ENCODE measurements around the gene APBA1. TPM values are rescaled to one million over a fixed set of nuclear protein-coding genes. Genes with fewer than 3 reads are reported as not detected.
"Not testable (repeated sequence)": the region's sequence is repeated elsewhere in the genome, so short reads cannot be mapped to it uniquely, and the experiment has no call there.

APBA1 gene
- total RNA-seq, 1 experiment from 2014 or later = 11.0 TPM

GRCh38 chr9:69453746-69454145 is 218.4 kb downstream of the APBA1 start:
- no peaks in the 10 kb centered on the region for H3K4me1 ChIP-seq (replicated peaks)
- H3K27me3 ChIP-seq (replicated peaks) = no peaks in the 10 kb centered on the region
- H3K36me3 ChIP-seq = no peaks in the 10 kb centered on the region
- no peak overlapping the region for H3K4me3 ChIP-seq
- H3K9me3 ChIP-seq (replicated peaks) = no peaks in the 10 kb centered on the region
- DNase-seq (ENCODE audit: low read depth in 1 of 2, low spot score in 2 of 2) = no peak
- no peak overlapping the region for H3K27ac ChIP-seq

DNA sequence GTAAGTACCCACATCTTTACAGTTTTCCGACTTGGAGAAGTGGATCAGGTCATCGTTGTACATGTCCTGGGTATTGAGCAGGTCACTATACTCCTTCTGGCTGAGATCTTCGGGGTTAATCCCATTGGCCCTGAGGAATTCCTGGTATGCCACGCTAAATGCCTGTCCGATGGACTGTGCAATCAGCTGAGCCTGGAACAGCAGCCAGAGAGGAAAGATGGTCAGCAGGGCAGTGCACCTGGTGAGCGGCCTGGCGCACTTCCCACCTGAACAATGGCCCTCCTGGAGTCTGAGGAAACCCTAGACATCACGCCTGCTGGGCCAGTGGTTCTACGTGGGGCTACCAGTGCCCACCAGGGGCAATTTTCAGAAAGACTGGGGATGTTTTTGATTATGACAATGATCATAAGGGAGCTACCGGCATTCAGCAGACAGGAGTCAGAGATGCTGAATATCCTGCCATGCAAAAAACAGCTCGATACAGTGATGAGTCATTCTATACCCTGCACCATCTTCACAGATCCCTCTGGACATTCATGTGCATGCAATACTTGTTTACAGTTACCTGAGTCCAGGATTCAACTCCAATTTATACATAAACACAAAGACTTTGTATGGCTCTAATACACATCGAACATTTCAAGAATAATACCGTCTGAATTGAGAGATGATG is 219.9 kb downstream of the APBA1 start:
- no peak for DNase-seq (ENCODE audit: low read depth in 1 of 2, low spot score in 2 of 2)
- Histone ChIP-seq H3K36me3 (no peaks in the 10 kb centered on the region), H3K4me3 (no peak overlapping the region), H3K9me3 (replicated peaks) (no peaks in the 10 kb centered on the region), H3K27ac (no peak overlapping the region), H3K27me3 (replicated peaks) (no peaks in the 10 kb centered on the region), H3K4me1 (replicated peaks) (no peaks in the 10 kb centered on the region)

GRCh38 chr9:69446496-69446895 is 225.7 kb downstream of the APBA1 start:
- H3K4me1 ChIP-seq (replicated peaks) = no peaks in the 10 kb centered on the region
- H3K27ac ChIP-seq = no peak overlapping the region
- H3K4me3 ChIP-seq = no peak overlapping the region
- no peaks in the 10 kb centered on the region for H3K36me3 ChIP-seq
- H3K27me3 ChIP-seq (replicated peaks) = no peaks in the 10 kb centered on the region
- DNase-seq (ENCODE audit: low read depth in 1 of 2, low spot score in 2 of 2) = no peak
- H3K9me3 ChIP-seq (replicated peaks) = no peaks in the 10 kb centered on the region

- DNase-seq (ENCODE audit: low read depth in 1 of 2, low spot score in 2 of 2) = no peak
- Histone ChIP-seq H3K27ac (no peak overlapping the region), H3K4me1 (replicated peaks) (no peaks in the 10 kb centered on the region), H3K27me3 (replicated peaks) (no peaks in the 10 kb centered on the region), H3K4me3 (no peak overlapping the region), H3K9me3 (replicated peaks) (no peaks in the 10 kb centered on the region), H3K36me3 (no peaks in the 10 kb centered on the region)
These were observed 226.9 kb downstream of the APBA1 start for GRCh38 chr9:69445251-69445650.

DNA sequence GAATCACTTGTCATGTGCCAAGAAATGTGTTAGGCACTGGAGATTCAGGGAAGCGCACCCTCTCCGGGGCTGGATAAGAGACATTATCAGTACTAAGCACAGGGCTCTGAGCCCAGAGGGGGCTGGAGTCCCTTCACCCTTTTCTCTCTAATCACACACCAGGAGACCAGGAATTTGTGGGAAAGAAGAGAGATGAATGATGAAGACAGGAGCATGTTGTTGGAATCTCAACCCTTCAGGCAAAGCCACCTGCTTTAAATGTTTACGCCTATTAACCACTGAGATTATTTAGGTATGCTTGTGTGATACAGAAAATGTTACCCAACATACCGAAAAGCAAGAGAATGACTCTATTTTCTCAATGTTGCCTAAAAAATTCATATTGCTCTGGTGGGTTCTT is 227.4 kb downstream of the APBA1 start:
- H3K27me3 ChIP-seq (replicated peaks) = no peaks in the 10 kb centered on the region
- no peaks in the 10 kb centered on the region for H3K4me1 ChIP-seq (replicated peaks)
- no peak overlapping the region for H3K27ac ChIP-seq
- no peak overlapping the region for H3K4me3 ChIP-seq
- H3K36me3 ChIP-seq = no peaks in the 10 kb centered on the region
- no peaks in the 10 kb centered on the region for H3K9me3 ChIP-seq (replicated peaks)
- no peak for DNase-seq (ENCODE audit: low read depth in 1 of 2, low spot score in 2 of 2)

DNA sequence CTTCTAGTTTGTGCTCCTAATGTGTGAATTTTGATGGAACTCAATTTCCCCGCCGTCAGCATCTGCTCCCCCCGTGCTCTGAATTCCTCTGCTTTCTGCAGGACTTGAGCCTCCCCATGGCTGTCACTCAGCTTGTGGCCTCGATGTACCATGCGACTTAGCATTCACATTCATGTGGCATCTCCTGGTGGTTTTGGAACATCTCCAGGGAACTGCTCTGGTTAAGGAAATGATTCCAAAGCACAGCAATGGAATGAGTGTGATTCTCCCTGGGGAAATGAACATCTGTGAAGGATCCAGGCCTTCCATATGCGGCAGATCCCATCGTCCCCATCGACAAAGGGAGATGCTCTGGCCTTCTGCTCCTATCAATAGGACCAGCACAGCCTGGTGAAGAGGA is 228.2 kb downstream of the APBA1 start:
- no peak for DNase-seq (ENCODE audit: low read depth in 1 of 2, low spot score in 2 of 2)
- no peak overlapping the region for H3K4me3 ChIP-seq

GRCh38 chr9:69443178-69443577 is 229.0 kb downstream of the APBA1 start:
- no peak for DNase-seq (ENCODE audit: low read depth in 1 of 2, low spot score in 2 of 2)
- no peaks in the 10 kb centered on the region for H3K27me3 ChIP-seq (replicated peaks)
- H3K27ac ChIP-seq = no peak overlapping the region
- H3K36me3 ChIP-seq = no peaks in the 10 kb centered on the region
- no peak overlapping the region for H3K4me3 ChIP-seq
- H3K9me3 ChIP-seq (replicated peaks) = no peaks in the 10 kb centered on the region
- no peaks in the 10 kb centered on the region for H3K4me1 ChIP-seq (replicated peaks)

More for the DNA sequence above, 228.2 kb downstream of the APBA1 start:
- Histone ChIP-seq H3K4me1 (replicated peaks) (no peaks in the 10 kb centered on the region), H3K36me3 (no peaks in the 10 kb centered on the region), H3K9me3 (replicated peaks) (no peaks in the 10 kb centered on the region), H3K27me3 (replicated peaks) (no peaks in the 10 kb centered on the region), H3K27ac (no peak overlapping the region)

DNA sequence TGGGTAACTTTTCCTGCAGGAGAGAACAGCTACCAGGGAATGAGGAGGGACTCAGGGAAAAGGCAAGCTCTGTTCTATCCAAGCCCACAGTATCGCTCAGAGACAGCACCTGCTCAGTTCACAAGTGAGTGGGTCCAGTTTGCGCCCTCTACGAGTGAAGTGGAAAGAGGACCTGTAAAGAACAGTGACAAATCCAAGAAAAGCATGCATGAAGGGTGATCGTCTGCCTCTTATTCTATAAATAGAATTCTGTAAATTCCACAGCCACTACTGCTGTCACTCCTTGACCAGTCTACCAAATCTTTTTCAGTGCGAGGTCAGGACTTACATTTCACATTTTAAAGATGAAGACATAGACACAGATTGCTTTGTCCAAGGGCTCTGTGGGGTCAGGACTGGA is 229.7 kb downstream of the APBA1 start:
- Histone ChIP-seq H3K27ac (no peak overlapping the region), H3K4me1 (replicated peaks) (no peaks in the 10 kb centered on the region), H3K4me3 (no peak overlapping the region), H3K27me3 (replicated peaks) (no peaks in the 10 kb centered on the region), H3K36me3 (no peaks in the 10 kb centered on the region), H3K9me3 (replicated peaks) (no peaks in the 10 kb centered on the region)
- DNase-seq (ENCODE audit: low read depth in 1 of 2, low spot score in 2 of 2) = no peak

- H3K9me3 ChIP-seq (replicated peaks); H3K36me3 ChIP-seq; H3K4me1 ChIP-seq (replicated peaks); DNase-seq (ENCODE audit: low read depth in 1 of 2, low spot score in 2 of 2); H3K27ac ChIP-seq; H3K4me3 ChIP-seq; H3K27me3 ChIP-seq (replicated peaks): not testable (repeated sequence)
These were observed 231.8 kb downstream of the APBA1 start for GRCh38 chr9:69440254-69440955.

GRCh38 chr9:69439654-69440053 is 232.5 kb downstream of the APBA1 start:
- H3K4me3 ChIP-seq; H3K27me3 ChIP-seq (replicated peaks); H3K36me3 ChIP-seq; H3K27ac ChIP-seq; DNase-seq (ENCODE audit: low read depth in 1 of 2, low spot score in 2 of 2); H3K9me3 ChIP-seq (replicated peaks); H3K4me1 ChIP-seq (replicated peaks): not testable (repeated sequence)

GRCh38 chr9:69433968-69434367 is 238.2 kb downstream of the APBA1 start:
- DNase-seq (ENCODE audit: low read depth in 1 of 2, low spot score in 2 of 2) = no peak
- Histone ChIP-seq H3K9me3 (replicated peaks) (no peaks in the 10 kb centered on the region), H3K4me3 (no peak overlapping the region), H3K4me1 (replicated peaks) (no peaks in the 10 kb centered on the region), H3K27ac (no peak overlapping the region), H3K36me3 (no peaks in the 10 kb centered on the region), H3K27me3 (replicated peaks) (no peaks in the 10 kb centered on the region)

- no peaks in the 10 kb centered on the region for H3K4me1 ChIP-seq (replicated peaks)
- no peak for DNase-seq (ENCODE audit: low read depth in 1 of 2, low spot score in 2 of 2)
- no peaks in the 10 kb centered on the region for H3K27me3 ChIP-seq (replicated peaks)
- H3K9me3 ChIP-seq (replicated peaks) = no peaks in the 10 kb centered on the region
- H3K27ac ChIP-seq = no peak overlapping the region
- no peak overlapping the region for H3K4me3 ChIP-seq
- H3K36me3 ChIP-seq = no peaks in the 10 kb centered on the region
These were observed 238.8 kb downstream of the APBA1 start for GRCh38 chr9:69433392-69433791.

DNA sequence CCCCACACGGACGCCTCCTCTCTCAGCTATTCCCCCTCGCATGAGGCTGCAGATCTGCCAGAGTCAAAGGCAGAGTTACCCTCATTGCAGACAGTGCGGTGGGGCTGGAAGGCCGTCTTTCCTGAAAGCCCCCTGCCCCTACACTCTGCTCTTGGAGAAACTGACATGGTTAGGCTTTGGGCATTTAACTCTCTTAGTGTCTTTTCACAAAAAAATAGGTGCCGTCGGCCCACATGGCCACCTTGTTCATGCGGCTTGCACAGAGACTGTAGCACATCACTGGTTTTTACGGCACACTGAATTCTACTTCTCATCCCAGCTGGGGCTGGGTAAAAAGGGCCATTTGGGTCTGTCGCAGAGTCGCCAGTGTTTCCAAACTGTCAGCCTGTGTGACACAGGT is 239.5 kb downstream of the APBA1 start:
- no peak overlapping the region for H3K4me3 ChIP-seq
- no peaks in the 10 kb centered on the region for H3K9me3 ChIP-seq (replicated peaks)
- no peaks in the 10 kb centered on the region for H3K4me1 ChIP-seq (replicated peaks)
- no peak overlapping the region for H3K27ac ChIP-seq
- no peaks in the 10 kb centered on the region for H3K27me3 ChIP-seq (replicated peaks)
- no peaks in the 10 kb centered on the region for H3K36me3 ChIP-seq
- DNase-seq (ENCODE audit: low read depth in 1 of 2, low spot score in 2 of 2) = no peak

DNA sequence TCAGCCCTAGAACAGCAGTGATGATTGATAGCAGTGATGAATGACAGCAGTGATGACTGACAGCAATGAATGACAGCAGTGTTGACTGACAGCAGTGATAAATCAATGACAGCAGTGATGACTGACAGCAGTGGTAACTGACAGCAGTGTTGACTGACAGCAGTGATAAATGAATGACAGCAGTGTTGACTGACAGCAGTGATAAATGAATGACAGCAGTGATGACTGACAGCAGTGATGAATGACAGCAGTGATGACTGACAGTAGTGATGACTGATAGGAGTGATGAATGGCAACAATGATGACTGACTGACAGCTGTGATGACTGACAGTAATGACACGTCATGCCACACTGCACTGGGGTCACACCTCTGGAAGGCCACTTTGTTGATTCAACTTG is 240.4 kb downstream of the APBA1 start:
- Histone ChIP-seq H3K36me3 (no peaks in the 10 kb centered on the region), H3K4me3 (no peak overlapping the region), H3K27me3 (replicated peaks) (no peaks in the 10 kb centered on the region), H3K4me1 (replicated peaks) (no peaks in the 10 kb centered on the region), H3K27ac (no peak overlapping the region), H3K9me3 (replicated peaks) (no peaks in the 10 kb centered on the region)
- DNase-seq (ENCODE audit: low read depth in 1 of 2, low spot score in 2 of 2) = no peak

DNA sequence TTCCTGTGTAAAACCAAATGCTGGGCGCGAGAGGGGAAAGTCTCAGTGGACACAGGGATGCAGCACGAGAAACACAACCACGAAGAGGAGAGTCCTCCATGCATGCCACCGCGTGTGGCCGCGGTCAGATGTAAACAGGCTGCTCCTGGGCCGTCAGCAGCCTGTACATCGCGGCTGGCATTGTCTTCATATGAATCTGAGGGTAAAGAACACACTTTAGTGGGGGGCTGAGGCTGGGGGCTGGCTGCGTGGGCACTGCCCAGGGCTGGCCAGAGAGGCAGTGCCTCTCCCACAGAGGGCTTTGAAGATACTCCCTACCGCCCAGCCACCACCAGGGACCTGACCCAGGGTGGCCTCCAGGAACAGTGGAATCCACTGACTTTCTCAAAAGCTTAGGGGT is 241.0 kb downstream of the APBA1 start:
- Histone ChIP-seq H3K27ac (no peak overlapping the region), H3K9me3 (replicated peaks) (no peaks in the 10 kb centered on the region), H3K4me3 (no peak overlapping the region), H3K27me3 (replicated peaks) (no peaks in the 10 kb centered on the region), H3K4me1 (replicated peaks) (no peaks in the 10 kb centered on the region), H3K36me3 (no peaks in the 10 kb centered on the region)
- no peak for DNase-seq (ENCODE audit: low read depth in 1 of 2, low spot score in 2 of 2)

Data from SJSA1 (cell line).